ENCODE results near the gene CETP.

DNA sequence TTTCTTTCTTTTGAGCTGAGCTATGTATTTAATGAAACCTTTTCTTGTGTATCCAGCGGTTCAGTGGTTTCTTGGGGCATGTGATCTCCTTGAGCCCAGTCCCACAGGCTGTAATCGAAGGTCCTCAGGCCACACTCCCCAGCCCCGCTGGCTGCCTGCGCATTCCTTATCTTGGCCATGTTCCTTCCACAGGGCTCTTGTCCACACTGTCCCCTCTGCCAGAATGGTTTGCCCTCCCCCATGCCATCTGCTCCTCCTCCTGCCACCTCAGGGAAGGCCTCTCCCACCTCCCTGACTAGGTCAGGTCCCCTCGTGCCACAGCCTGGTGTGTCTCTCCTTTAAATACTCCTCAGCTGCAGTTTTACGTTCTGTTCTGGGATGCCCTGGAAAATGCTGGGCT, 15.5 kb downstream of the CETP start:
- TF ChIP-seq, protein P1, sequence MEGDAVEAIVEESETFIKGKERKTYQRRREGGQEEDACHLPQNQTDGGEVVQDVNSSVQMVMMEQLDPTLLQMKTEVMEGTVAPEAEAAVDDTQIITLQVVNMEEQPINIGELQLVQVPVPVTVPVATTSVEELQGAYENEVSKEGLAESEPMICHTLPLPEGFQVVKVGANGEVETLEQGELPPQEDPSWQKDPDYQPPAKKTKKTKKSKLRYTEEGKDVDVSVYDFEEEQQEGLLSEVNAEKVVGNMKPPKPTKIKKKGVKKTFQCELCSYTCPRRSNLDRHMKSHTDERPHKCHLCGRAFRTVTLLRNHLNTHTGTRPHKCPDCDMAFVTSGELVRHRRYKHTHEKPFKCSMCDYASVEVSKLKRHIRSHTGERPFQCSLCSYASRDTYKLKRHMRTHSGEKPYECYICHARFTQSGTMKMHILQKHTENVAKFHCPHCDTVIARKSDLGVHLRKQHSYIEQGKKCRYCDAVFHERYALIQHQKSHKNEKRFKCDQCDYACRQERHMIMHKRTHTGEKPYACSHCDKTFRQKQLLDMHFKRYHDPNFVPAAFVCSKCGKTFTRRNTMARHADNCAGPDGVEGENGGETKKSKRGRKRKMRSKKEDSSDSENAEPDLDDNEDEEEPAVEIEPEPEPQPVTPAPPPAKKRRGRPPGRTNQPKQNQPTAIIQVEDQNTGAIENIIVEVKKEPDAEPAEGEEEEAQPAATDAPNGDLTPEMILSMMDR (IDR thresholded peaks at IDR 0.05): no peak
- TF ChIP-seq POLR2AphosphoS5 (IDR thresholded peaks at IDR 0.05): no peak

Data from sigmoid colon (tissue), 4 donors.